HepG2 (cell line): Measurements from ENCODE around the gene SF3A2. TPM values are rescaled to one million over a fixed set of nuclear protein-coding genes. Genes with fewer than 3 reads are reported as not detected.

Source experiments
- CCAR2 ChIP-seq: fragments of 200-400 bp; formaldehyde crosslinking; optimal IDR thresholded peaks from 2 replicates; pipeline ENCODE3; 2018; ENCODE audit warnings: low read depth, mild to moderate bottlenecking, low read length, moderate library complexity
- EEA1 ChIP-seq: sonication (generic); formaldehyde crosslinking; IDR thresholded peaks from 2 replicates; pipeline ENCODE4 v1.5.1; 2020; ENCODE audit warnings: mild to moderate bottlenecking, missing genetic modification reagents, borderline replicate concordance
- FOXA1 ChIP-seq, 2 experiments: fragments of 450-650 bp in 1 of 2; sonication (generic) in 1 of 2; formaldehyde crosslinking in 1 of 2; IDR thresholded peaks; 2 replicates each; pipeline versions ENCODE4 v1.4.0 to v1.6.1; 2016 to 2020; ENCODE audit warnings: missing genetic modification reagents in 1 of 2
- MAZ ChIP-seq, 2 experiments: sonication (generic) in 1 of 2; formaldehyde crosslinking in 1 of 2; IDR thresholded peaks; 2 replicates each; pipeline versions ENCODE4 v1.5.0 to v1.6.1; 2012 to 2020; ENCODE audit warnings: low read depth in 2 of 2, mild to moderate bottlenecking in 2 of 2, borderline replicate concordance in 1 of 2, improper control_type of control experiment in 1 of 2, low read length in 1 of 2, missing genetic modification reagents in 1 of 2, moderate library complexity in 1 of 2
- MBD4 ChIP-seq: IDR thresholded peaks from 2 replicates; pipeline ENCODE4 v1.6.1; 2012; ENCODE audit warnings: low read length, inconsistent platforms, borderline replicate concordance
- MTF2 ChIP-seq: sonication (generic); formaldehyde crosslinking; IDR thresholded peaks from 2 replicates; pipeline ENCODE4 v1.5.0; 2020; ENCODE audit warnings: missing genetic modification reagents, borderline replicate concordance
- NCOA1 ChIP-seq: sonication (generic); formaldehyde crosslinking; IDR thresholded peaks from 2 replicates; pipeline ENCODE4 v1.9.0; 2021; ENCODE audit warnings: missing genetic modification reagents
- NFATC3 ChIP-seq: sonication (generic); formaldehyde crosslinking; IDR thresholded peaks from 2 replicates; pipeline ENCODE4 v1.5.1; 2020; ENCODE audit warnings: mild to moderate bottlenecking, missing genetic modification reagents
- PCBP2 ChIP-seq: fragments of 200-400 bp; formaldehyde crosslinking; optimal IDR thresholded peaks from 2 replicates; pipeline ENCODE3; 2018; ENCODE audit warnings: low read length, low read depth; ENCODE audit not compliant: poor library complexity, severe bottlenecking
- SATB2 ChIP-seq: sonication (generic); formaldehyde crosslinking; IDR thresholded peaks from 2 replicates; pipeline ENCODE4 v1.5.0; 2020; ENCODE audit warnings: missing genetic modification reagents
- SMARCE1 ChIP-seq: fragments of 450-650 bp; IDR thresholded peaks from 2 replicates; pipeline ENCODE4 v1.6.1; 2017; ENCODE audit warnings: borderline replicate concordance
- SP140L ChIP-seq: sonication (generic); formaldehyde crosslinking; IDR thresholded peaks from 2 replicates; pipeline ENCODE4 v1.4.0; 2020; ENCODE audit warnings: missing genetic modification reagents, borderline replicate concordance
- TSC22D2 ChIP-seq: sonication (generic); formaldehyde crosslinking; IDR thresholded peaks from 2 replicates; pipeline ENCODE4 v1.5.1; 2020; ENCODE audit warnings: missing genetic modification reagents, mild to moderate bottlenecking, borderline replicate concordance
- ZBTB7A ChIP-seq: sonication (generic); formaldehyde crosslinking; IDR thresholded peaks from 2 replicates; pipeline ENCODE4 v1.8.0; 2022; ENCODE audit warnings: mild to moderate bottlenecking, missing genetic modification reagents
- ZMAT3 ChIP-seq: sonication (generic); formaldehyde crosslinking; conservative IDR thresholded peaks from 2 replicates; pipeline ENCODE4 v1.7.0; 2021; ENCODE audit warnings: missing genetic modification reagents
- ZNF33B ChIP-seq: sonication (generic); formaldehyde crosslinking; IDR thresholded peaks from 2 replicates; pipeline ENCODE4 v1.5.1; 2020; ENCODE audit warnings: mild to moderate bottlenecking, missing genetic modification reagents
- ZNF546 ChIP-seq: sonication (generic); formaldehyde crosslinking; conservative IDR thresholded peaks from 2 replicates; pipeline ENCODE4 v1.8.1; 2023; ENCODE audit warnings: mild to moderate bottlenecking, missing genetic modification reagents
- ZNF550 ChIP-seq: sonication (generic); formaldehyde crosslinking; IDR thresholded peaks from 2 replicates; pipeline ENCODE4 v1.4.0; 2020; ENCODE audit warnings: mild to moderate bottlenecking, missing genetic modification reagents, borderline replicate concordance
- ZNF558 ChIP-seq: sonication (generic); formaldehyde crosslinking; IDR thresholded peaks from 2 replicates; pipeline ENCODE4 v1.9.0; 2022; ENCODE audit warnings: mild to moderate bottlenecking, missing genetic modification reagents, borderline replicate concordance
- ZNF614 ChIP-seq: IDR thresholded peaks from 2 replicates; pipeline ENCODE4 v1.6.1; 2018; ENCODE audit warnings: missing biosample characterization, missing genetic modification reagents, inconsistent platforms, borderline replicate concordance
- ZNF616 ChIP-seq: sonication (generic); formaldehyde crosslinking; IDR thresholded peaks from 2 replicates; pipeline ENCODE4 v1.5.0; 2020; ENCODE audit warnings: low read depth, mild to moderate bottlenecking, missing genetic modification reagents
- ZNF746 ChIP-seq: sonication (generic); formaldehyde crosslinking; IDR thresholded peaks from 2 replicates; pipeline ENCODE4 v1.8.0; 2022; ENCODE audit warnings: mild to moderate bottlenecking, missing genetic modification reagents
- ZNF780A ChIP-seq: sonication (generic); formaldehyde crosslinking; IDR thresholded peaks from 2 replicates; pipeline ENCODE4 v1.8.0; 2022; ENCODE audit warnings: mild to moderate bottlenecking, missing genetic modification reagents, moderate library complexity
- polyA plus RNA-seq, 8 experiments: library from polyadenylated mRNA; depleted of rRNA in 3 of 8; stranded (reverse) in 7 of 8; unstranded in 1 of 8; fragments of >200 nt; fragmentation: Illumina TruSeq in 4 of 8; extraction: Trizol in 4 of 8; gene quantifications; 2 replicates each; pipeline versions ENCODE4 v1.2.1 to v1.2.3, GENCODE V29; 2011 to 2016; ENCODE audit warnings: low read depth in 4 of 8, missing spikeins in 1 of 8, mixed read lengths in 1 of 8; ENCODE audit not compliant: insufficient read depth in 1 of 8
- total RNA-seq, 5 experiments: library from RNA; depleted of rRNA; stranded (reverse); fragments of >200 nt; fragmentation: Illumina TruSeq; extraction: Trizol; gene quantifications; 2 replicates each; pipeline ENCODE4 v1.2.3, GENCODE V29; 2016; ENCODE audit warnings: low read depth in 1 of 5
- TF ChIP-seq, protein P1 (sequence below): sonication (generic); formaldehyde crosslinking; IDR thresholded peaks from 2 replicates; pipeline ENCODE4 v1.4.0; 2020; ENCODE audit warnings: missing genetic modification reagents, mild to moderate bottlenecking, borderline replicate concordance
- TF ChIP-seq, protein P2 (sequence below): sonication (generic); formaldehyde crosslinking; IDR thresholded peaks from 2 replicates; pipeline ENCODE4 v1.5.1; 2020; ENCODE audit warnings: missing genetic modification reagents, mild to moderate bottlenecking, borderline replicate concordance
- TF ChIP-seq, protein P3 (sequence below): sonication (generic); formaldehyde crosslinking; IDR thresholded peaks from 2 replicates; pipeline ENCODE4 v1.8.0; 2022; ENCODE audit warnings: missing genetic modification reagents, mild to moderate bottlenecking, inconsistent platforms, borderline replicate concordance

Gene SF3A2
- total and polyA plus RNA-seq, 2 of the 13 experiments (the other 11 are each of a cell fraction or from before 2014, with no cell fraction given), result 8.6 to 8.8 TPM

DNA sequence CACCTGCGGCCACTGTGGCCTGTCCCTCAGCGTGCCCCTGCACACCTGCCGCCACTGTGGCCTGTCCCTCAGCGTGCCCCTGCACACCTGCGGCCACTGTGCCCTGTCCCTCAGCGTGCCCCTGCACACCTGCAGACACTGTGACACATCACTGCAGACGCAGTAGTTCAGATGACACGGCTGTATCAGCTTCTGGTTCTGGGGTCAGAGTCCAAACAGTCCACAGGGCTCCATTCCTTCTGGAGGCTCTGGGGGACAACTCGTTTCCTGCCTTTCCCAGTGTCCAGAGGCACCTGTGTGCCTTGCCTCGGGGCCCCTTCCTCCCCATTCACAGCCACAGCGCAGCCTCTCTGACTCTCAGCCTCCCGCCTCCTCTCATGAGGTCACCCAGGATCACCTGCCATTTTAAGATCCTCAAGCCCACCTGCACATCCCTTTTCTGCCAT lies 5.5 kb downstream of the SF3A2 start (continued):
- TF ChIP-seq ZNF614 (CRISPR knock-in tag), result 0 out of 2 replicates have a peak, but pooled peaks have one; percentile 28
- TF ChIP-seq NFATC3 (CRISPR knock-in tag), result no peak
- no peak for TF ChIP-seq ZNF780A (CRISPR knock-in tag)
- TF ChIP-seq ZBTB7A (CRISPR knock-in tag), result no peak
- no peak for TF ChIP-seq ZNF546 (CRISPR knock-in tag)
- TF ChIP-seq, protein P1, sequence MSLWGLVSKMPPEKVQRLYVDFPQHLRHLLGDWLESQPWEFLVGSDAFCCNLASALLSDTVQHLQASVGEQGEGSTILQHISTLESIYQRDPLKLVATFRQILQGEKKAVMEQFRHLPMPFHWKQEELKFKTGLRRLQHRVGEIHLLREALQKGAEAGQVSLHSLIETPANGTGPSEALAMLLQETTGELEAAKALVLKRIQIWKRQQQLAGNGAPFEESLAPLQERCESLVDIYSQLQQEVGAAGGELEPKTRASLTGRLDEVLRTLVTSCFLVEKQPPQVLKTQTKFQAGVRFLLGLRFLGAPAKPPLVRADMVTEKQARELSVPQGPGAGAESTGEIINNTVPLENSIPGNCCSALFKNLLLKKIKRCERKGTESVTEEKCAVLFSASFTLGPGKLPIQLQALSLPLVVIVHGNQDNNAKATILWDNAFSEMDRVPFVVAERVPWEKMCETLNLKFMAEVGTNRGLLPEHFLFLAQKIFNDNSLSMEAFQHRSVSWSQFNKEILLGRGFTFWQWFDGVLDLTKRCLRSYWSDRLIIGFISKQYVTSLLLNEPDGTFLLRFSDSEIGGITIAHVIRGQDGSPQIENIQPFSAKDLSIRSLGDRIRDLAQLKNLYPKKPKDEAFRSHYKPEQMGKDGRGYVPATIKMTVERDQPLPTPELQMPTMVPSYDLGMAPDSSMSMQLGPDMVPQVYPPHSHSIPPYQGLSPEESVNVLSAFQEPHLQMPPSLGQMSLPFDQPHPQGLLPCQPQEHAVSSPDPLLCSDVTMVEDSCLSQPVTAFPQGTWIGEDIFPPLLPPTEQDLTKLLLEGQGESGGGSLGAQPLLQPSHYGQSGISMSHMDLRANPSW (CRISPR knock-in tag), result no peak
- no peak for TF ChIP-seq MAZ (IDR thresholded peaks at IDR 0.05; ENCODE audit: borderline replicate concordance, low read depth, low read length)
- no peak for TF ChIP-seq MAZ (CRISPR knock-in tag; IDR thresholded peaks at IDR 0.05; ENCODE audit: low read depth)
- TF ChIP-seq PCBP2, result no peak
- no peak for TF ChIP-seq ZNF33B (CRISPR knock-in tag)
- TF ChIP-seq MBD4, result no peak
- TF ChIP-seq EEA1 (CRISPR knock-in tag), result no peak
- TF ChIP-seq FOXA1 (IDR thresholded peaks at IDR 0.05), result no peak
- TF ChIP-seq FOXA1 (CRISPR knock-in tag; IDR thresholded peaks at IDR 0.05), result peak; percentile 32; the same call in 1 of the 2 replicates
- TF ChIP-seq CCAR2, result no peak
- TF ChIP-seq ZMAT3 (CRISPR knock-in tag), result no peak
- no peak for TF ChIP-seq ZNF550 (CRISPR knock-in tag)
- TF ChIP-seq MTF2, result no peak
- TF ChIP-seq SMARCE1, result no peak
- TF ChIP-seq ZNF616 (CRISPR knock-in tag), result no peak
- TF ChIP-seq ZNF746, result peak; percentile 52; the same call in 1 of the 2 replicates
- no peak for TF ChIP-seq NCOA1 (CRISPR knock-in tag)
- TF ChIP-seq, protein P2, sequence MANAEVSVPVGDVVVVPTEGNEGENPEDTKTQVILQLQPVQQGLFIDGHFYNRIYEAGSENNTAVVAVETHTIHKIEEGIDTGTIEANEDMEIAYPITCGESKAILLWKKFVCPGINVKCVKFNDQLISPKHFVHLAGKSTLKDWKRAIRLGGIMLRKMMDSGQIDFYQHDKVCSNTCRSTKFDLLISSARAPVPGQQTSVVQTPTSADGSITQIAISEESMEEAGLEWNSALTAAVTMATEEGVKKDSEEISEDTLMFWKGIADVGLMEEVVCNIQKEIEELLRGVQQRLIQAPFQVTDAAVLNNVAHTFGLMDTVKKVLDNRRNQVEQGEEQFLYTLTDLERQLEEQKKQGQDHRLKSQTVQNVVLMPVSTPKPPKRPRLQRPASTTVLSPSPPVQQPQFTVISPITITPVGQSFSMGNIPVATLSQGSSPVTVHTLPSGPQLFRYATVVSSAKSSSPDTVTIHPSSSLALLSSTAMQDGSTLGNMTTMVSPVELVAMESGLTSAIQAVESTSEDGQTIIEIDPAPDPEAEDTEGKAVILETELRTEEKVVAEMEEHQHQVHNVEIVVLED (CRISPR knock-in tag), result no peak; the same call in 1 of the 2 replicates
- TF ChIP-seq, protein P3, sequence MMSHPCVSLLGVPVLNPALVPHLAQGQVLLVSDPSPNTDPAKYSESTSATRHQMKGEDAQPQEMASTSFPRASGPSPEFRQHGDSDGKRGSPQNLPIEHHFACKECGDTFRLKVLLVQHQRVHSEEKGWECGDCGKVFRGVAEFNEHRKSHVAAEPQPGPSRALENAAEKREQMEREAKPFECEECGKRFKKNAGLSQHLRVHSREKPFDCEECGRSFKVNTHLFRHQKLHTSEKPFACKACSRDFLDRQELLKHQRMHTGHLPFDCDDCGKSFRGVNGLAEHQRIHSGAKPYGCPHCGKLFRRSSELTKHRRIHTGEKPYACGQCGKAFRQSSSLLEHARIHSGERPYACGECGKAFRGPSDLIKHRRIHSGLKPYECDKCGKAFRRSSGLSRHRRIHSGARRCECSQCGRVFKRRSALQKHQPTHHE, result no peak
- TF ChIP-seq SATB2 (CRISPR knock-in tag), result no peak
- no peak for TF ChIP-seq ZNF558 (CRISPR knock-in tag)
- no peak for TF ChIP-seq TSC22D2 (CRISPR knock-in tag)
- no peak for TF ChIP-seq SP140L (CRISPR knock-in tag)
